CD14-positive monocyte (primary cell): ENCODE data around the gene EXOC4. TPM values are rescaled to one million over a fixed set of nuclear protein-coding genes. Genes with fewer than 3 reads are reported as not detected.

Experiments used
- DNase-seq, 3 donors: peaks; one replicate each; pipeline ENCODE4 v3.0.0-alpha.2; 2011 to 2022
- H2AFZ ChIP-seq: 2 replicates; pipeline ENCODE4 v1.6.0; 2012; ENCODE audit warnings: mild to moderate bottlenecking, low read depth, low read length, inconsistent platforms; ENCODE audit not compliant: insufficient read depth, poor library complexity, severe bottlenecking
- H3K27ac ChIP-seq, 2 donors: 1 replicate in 1 of 2; 2 replicates in 1 of 2; pipeline ENCODE4 v1.5.1; 2012 to 2013; ENCODE audit warnings: low read length in 2 of 2, control low read depth in 1 of 2, inconsistent platforms in 1 of 2, low read depth in 1 of 2, mild to moderate bottlenecking in 1 of 2
- H3K27me3 ChIP-seq, 2 donors: one replicate each; pipeline versions ENCODE4 v1.6.0 to v1.6.1; 2011 to 2013; ENCODE audit warnings: low read length in 2 of 2; ENCODE audit not compliant: control insufficient read depth in 2 of 2, insufficient read depth in 2 of 2
- H3K36me3 ChIP-seq, 2 donors: replicated peaks in 1 of 2; 1 replicate in 1 of 2; 2 replicates in 1 of 2; pipeline versions ENCODE4 v1.5.1 to v1.6.1; 2012 to 2013; ENCODE audit warnings: low read length in 2 of 2, control low read depth in 1 of 2, inconsistent platforms in 1 of 2, mild to moderate bottlenecking in 1 of 2; ENCODE audit not compliant: insufficient read depth in 2 of 2, control insufficient read depth in 1 of 2
- H3K4me1 ChIP-seq, 2 donors: 1 replicate in 1 of 2; 2 replicates in 1 of 2; pipeline versions ENCODE4 v1.5.1 to v1.6.1; 2012 to 2013; ENCODE audit warnings: low read length in 2 of 2, control low read depth in 1 of 2, inconsistent platforms in 1 of 2, mild to moderate bottlenecking in 1 of 2, moderate library complexity in 1 of 2; ENCODE audit not compliant: insufficient read depth in 2 of 2, control insufficient read depth in 1 of 2
- H3K4me2 ChIP-seq: replicated peaks from 2 replicates; pipeline ENCODE3; 2012; ENCODE audit warnings: low read length, moderate library complexity, mild to moderate bottlenecking; ENCODE audit not compliant: poor library complexity, severe bottlenecking; ENCODE audit errors: extremely low read depth
- H3K4me3 ChIP-seq, 3 experiments: fragments of 200-600 bp in 1 of 3; sonication (generic) in 1 of 3; replicated peaks in 1 of 3; 1 replicate in 2 of 3; 2 replicates in 1 of 3; pipeline ENCODE4 v1.5.1; 2011 to 2013; ENCODE audit warnings: low read length in 3 of 3, mild to moderate bottlenecking in 3 of 3, control low read depth in 2 of 3, low read depth in 2 of 3, inconsistent platforms in 1 of 3, moderate library complexity in 1 of 3
- H3K79me2 ChIP-seq: 2 replicates; pipeline ENCODE4 v1.6.0; 2012; ENCODE audit warnings: mild to moderate bottlenecking, control low read depth, inconsistent platforms, low read length, moderate library complexity; ENCODE audit not compliant: insufficient read depth
- H3K9ac ChIP-seq: 2 replicates; pipeline ENCODE4 v1.6.0; 2017; ENCODE audit warnings: low read length, mild to moderate bottlenecking; ENCODE audit not compliant: insufficient read depth, poor library complexity, severe bottlenecking
- H3K9me3 ChIP-seq, 2 donors: replicated peaks in 1 of 2; 1 replicate in 1 of 2; 2 replicates in 1 of 2; pipeline versions ENCODE4 v1.5.1 to v1.6.1; 2012 to 2013; ENCODE audit warnings: low read length in 2 of 2, control low read depth in 1 of 2; ENCODE audit not compliant: control insufficient read depth in 1 of 2, insufficient read depth in 1 of 2
- H4K20me1 ChIP-seq: 2 replicates; pipeline ENCODE4 v1.6.0; 2012; ENCODE audit warnings: mild to moderate bottlenecking, low read length, control low read depth, moderate library complexity; ENCODE audit not compliant: insufficient read depth
- H3K27ac Mint-ChIP-seq, 7 donors: one replicate each; pipeline ENCODE4 v1.8.0; 2020; ENCODE audit warnings: mild to moderate bottlenecking in 7 of 7, mixed read lengths in 7 of 7, moderate library complexity in 6 of 7, inconsistent platforms in 2 of 7
- H3K27me3 Mint-ChIP-seq, 3 donors: one replicate each; pipeline ENCODE4 v1.8.0; 2021 to 2022; ENCODE audit warnings: low read depth in 3 of 3, mild to moderate bottlenecking in 3 of 3, mixed read lengths in 3 of 3, moderate library complexity in 3 of 3, inconsistent platforms in 1 of 3
- H3K36me3 Mint-ChIP-seq, 2 donors: one replicate each; pipeline ENCODE4 v1.8.0; 2020; ENCODE audit warnings: mixed read lengths in 2 of 2, inconsistent platforms in 1 of 2, mild to moderate bottlenecking in 1 of 2
- H3K4me1 Mint-ChIP-seq: one replicate; pipeline ENCODE4 v1.8.0; 2020; ENCODE audit warnings: mild to moderate bottlenecking, mixed read lengths
- H3K4me3 Mint-ChIP-seq, 2 donors: one replicate each; pipeline ENCODE4 v1.8.0; 2020; ENCODE audit warnings: mild to moderate bottlenecking in 2 of 2, mixed read lengths in 2 of 2, moderate library complexity in 1 of 2
- H3K9me3 Mint-ChIP-seq, 7 donors: one replicate each; pipeline ENCODE4 v1.8.0; 2020 to 2022; ENCODE audit warnings: mixed read lengths in 7 of 7, mild to moderate bottlenecking in 6 of 7, moderate library complexity in 6 of 7, inconsistent platforms in 2 of 7
- CTCF ChIP-seq: fragments of 200-600 bp; IDR thresholded peaks from one replicate; pipeline ENCODE4 v1.8.0; 2022; ENCODE audit warnings: antibody characterized with exemption, mild to moderate bottlenecking
- WGBS: methylation state at CpG from one replicate; pipeline ENCODE4 v1.1.5; 2013; ENCODE audit warnings: missing lambda C conversion rate; ENCODE audit not compliant: insufficient coverage; 5-methylcytosine and 5-hydroxymethylcytosine counted together
- intact Hi-C, 2 donors: fragments of 100-400 bp; cut with micrococcal nuclease; formaldehyde crosslinking; loops; one replicate each; pipeline versions ENCODE4 v1.15.0 to v1.15.1; 2023
- polyA plus RNA-seq, 3 donors: library from polyadenylated mRNA; depleted of rRNA in 1 of 3; unstranded in 2 of 3; stranded (reverse) in 1 of 3; fragments of 300-500 nt in 2 of 3; fragments of >200 nt in 1 of 3; fragmentation: Illumina TruSeq in 2 of 3; gene quantifications; 1 replicate in 2 of 3; 2 replicates in 1 of 3; pipeline ENCODE4 v1.2.3, GENCODE V29; 2012 to 2021

Gene EXOC4
- polyA plus RNA-seq, 3 donors: 20.6 to 22.3 (median 22.3) TPM

- H3K4me1 ChIP-seq: no peaks in the 10 kb centered on the region
- Mint-ChIP-seq H3K36me3 (peaks cover 0 to 2% of the 10 kb centered on the region in 2 donors), H3K27me3 (no peaks in the 10 kb centered on the region), H3K4me3 (no peak overlapping the region), H3K4me1 (peaks cover 3% of the 10 kb centered on the region), H3K27ac (no peak overlapping the region), H3K9me3 (no peaks in the 10 kb centered on the region)
- H3K9me3 ChIP-seq: no peaks in the 10 kb centered on the region
- no peak for DNase-seq
- intact Hi-C loops: no loop called here
- no peak overlapping the region for H2AFZ ChIP-seq
- no peaks in the 10 kb centered on the region for H3K27me3 ChIP-seq
- no peak for TF ChIP-seq CTCF
- no peak overlapping the region for H3K9ac ChIP-seq
- H3K4me2 ChIP-seq: no peak overlapping the region
- no peaks in the 10 kb centered on the region for H4K20me1 ChIP-seq
- H3K79me2 ChIP-seq: no peaks in the 10 kb centered on the region
- no peak overlapping the region for H3K4me3 ChIP-seq
- H3K36me3 ChIP-seq: no peaks in the 10 kb centered on the region
- no peak overlapping the region for H3K27ac ChIP-seq
- WGBS: 100% methylated on average over 2 of the region's 4 CpGs
Observed at GRCh38 chr7:133547981-133548380, 295.1 kb downstream of the EXOC4 start.

GRCh38 chr7:133549633-133550032, 296.8 kb downstream of the EXOC4 start:
- no peaks in the 10 kb centered on the region for H3K4me1 ChIP-seq
- intact Hi-C loops: no loop called here
- no peaks in the 10 kb centered on the region for H3K36me3 ChIP-seq
- no peaks in the 10 kb centered on the region for H3K79me2 ChIP-seq
- Mint-ChIP-seq H3K27me3 (no peaks in the 10 kb centered on the region), H3K9me3 (no peaks in the 10 kb centered on the region), H3K36me3 (peaks cover 0 to 2% of the 10 kb centered on the region in 2 donors), H3K27ac (no peak overlapping the region), H3K4me1 (no peaks in the 10 kb centered on the region), H3K4me3 (no peak overlapping the region)
- no peaks in the 10 kb centered on the region for H3K9me3 ChIP-seq
- no peak for TF ChIP-seq CTCF
- H3K4me3 ChIP-seq: no peak overlapping the region
- no peak overlapping the region for H3K27ac ChIP-seq
- no peak overlapping the region for H3K9ac ChIP-seq
- no CpG with 5 or more reads among the region's 1 CpG for WGBS
- DNase-seq: no peak
- H2AFZ ChIP-seq: no peak overlapping the region
- no peaks in the 10 kb centered on the region for H3K27me3 ChIP-seq
- no peaks in the 10 kb centered on the region for H4K20me1 ChIP-seq
- H3K4me2 ChIP-seq: no peak overlapping the region
